GM19463 (cell line): Measurements from ENCODE around the gene SNAPIN.

Experiments used
- ATAC-seq: cut with Tn5 transposase; IDR thresholded peaks from one replicate; pipeline ENCODE4 v1.9.1; 2021; ENCODE audit warnings: mild to moderate bottlenecking, moderate library complexity; ENCODE audit not compliant: unreplicated experiment

SNAPIN gene

GRCh38 chr1:153705484-153705883, 47.0 kb downstream of the SNAPIN start:
- ATAC-seq = no peak

DNA sequence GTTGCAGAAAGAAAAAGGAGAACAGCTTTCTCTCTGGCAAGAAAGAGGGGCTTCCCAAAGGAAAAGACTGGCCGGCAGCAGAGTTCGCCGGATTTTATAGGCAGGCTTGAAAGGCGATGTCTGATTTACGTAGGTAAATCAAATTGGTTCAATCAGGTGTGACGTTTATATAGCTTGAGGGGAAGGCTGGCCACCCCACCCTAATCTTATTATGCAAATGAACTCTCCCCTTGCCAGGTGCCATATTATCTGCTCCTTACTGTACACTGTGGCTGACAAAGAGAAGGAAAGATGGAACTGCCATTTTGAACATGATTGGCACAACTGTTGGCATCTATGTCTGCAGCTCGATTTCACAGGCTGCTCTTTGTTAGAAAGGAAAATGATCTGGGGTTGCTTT, 52.5 kb downstream of the SNAPIN start:
- ATAC-seq = no peak
